MM.1S (cell line): ENCODE results near the gene TTC1.

Experiments used
- DNase-seq: peaks from one replicate; pipeline ENCODE4 v3.0.0-alpha.2; 2015
- H2AFZ ChIP-seq: fragments of 300-600 bp; sonication (generic); 2 replicates; pipeline ENCODE4 v1.6.0; 2016; ENCODE audit warnings: antibody characterized with exemption, low read length
- H3F3A ChIP-seq: fragments of 300-600 bp; sonication (generic); 2 replicates; pipeline ENCODE4 v1.6.1; 2016; ENCODE audit warnings: mild to moderate bottlenecking, antibody characterized with exemption, low read length, moderate library complexity, mixed read lengths; ENCODE audit not compliant: insufficient read depth
- H3K27ac ChIP-seq: fragments of 300-600 bp; sonication (generic); 2 replicates; pipeline ENCODE4 v1.5.1; 2016; ENCODE audit warnings: mild to moderate bottlenecking, low read length
- H3K27me3 ChIP-seq: fragments of 300-600 bp; sonication (generic); replicated peaks from 2 replicates; pipeline ENCODE4 v1.6.0; 2016; ENCODE audit warnings: low read length; ENCODE audit not compliant: insufficient read depth
- H3K36me3 ChIP-seq: fragments of 300-600 bp; sonication (generic); replicated peaks from 2 replicates; pipeline ENCODE4 v1.6.1; 2016; ENCODE audit warnings: mild to moderate bottlenecking, low read length, mixed read lengths; ENCODE audit not compliant: insufficient read depth
- H3K4me1 ChIP-seq: fragments of 300-600 bp; sonication (generic); 2 replicates; pipeline ENCODE4 v1.6.1; 2016; ENCODE audit warnings: low read length, mixed read lengths
- H3K4me2 ChIP-seq: fragments of 300-600 bp; sonication (generic); 2 replicates; pipeline ENCODE4 v1.6.0; 2016; ENCODE audit warnings: low read depth, low read length
- H3K4me3 ChIP-seq: fragments of 300-600 bp; sonication (generic); 2 replicates; pipeline ENCODE4 v1.5.1; 2016; ENCODE audit warnings: low read length, mixed read lengths
- H3K79me2 ChIP-seq: fragments of 300-600 bp; sonication (generic); 2 replicates; pipeline ENCODE4 v1.6.1; 2016; ENCODE audit warnings: mixed run types, low read length, mixed read lengths
- H3K9ac ChIP-seq: fragments of 300-600 bp; sonication (generic); 2 replicates; pipeline ENCODE4 v1.6.1; 2016; ENCODE audit warnings: low read length, mixed read lengths
- H3K9me2 ChIP-seq: fragments of 300-600 bp; sonication (generic); replicated peaks from 2 replicates; pipeline ENCODE4 v1.6.1; 2016; ENCODE audit warnings: mild to moderate bottlenecking, low read length, mixed read lengths; ENCODE audit not compliant: insufficient read depth
- H3K9me3 ChIP-seq: fragments of 300-600 bp; sonication (generic); replicated peaks from 2 replicates; pipeline ENCODE4 v1.6.1; 2016; ENCODE audit warnings: mild to moderate bottlenecking, low read length, mixed read lengths; ENCODE audit not compliant: insufficient read depth
- H4K20me1 ChIP-seq: fragments of 300-600 bp; sonication (generic); 2 replicates; pipeline ENCODE4 v1.6.1; 2016; ENCODE audit warnings: mild to moderate bottlenecking, low read length, moderate library complexity, mixed read lengths; ENCODE audit not compliant: insufficient read depth
- CTCF ChIP-seq: fragments of 300-600 bp; sonication (generic); IDR thresholded peaks from 2 replicates; pipeline ENCODE4 v1.5.1; 2016; ENCODE audit warnings: antibody characterized with exemption, low read length, mixed read lengths
- EZH2 ChIP-seq: fragments of 300-600 bp; sonication (generic); optimal IDR thresholded peaks from 2 replicates; pipeline ENCODE3; 2017; ENCODE audit warnings: low read depth, mild to moderate bottlenecking, antibody characterized with exemption, low read length, mixed read lengths
- EZH2phosphoT487 ChIP-seq: fragments of 300-600 bp; sonication (generic); IDR thresholded peaks from 2 replicates; pipeline ENCODE4 v1.6.1; 2018; ENCODE audit warnings: antibody characterized with exemption, low read length

Gene TTC1

DNA sequence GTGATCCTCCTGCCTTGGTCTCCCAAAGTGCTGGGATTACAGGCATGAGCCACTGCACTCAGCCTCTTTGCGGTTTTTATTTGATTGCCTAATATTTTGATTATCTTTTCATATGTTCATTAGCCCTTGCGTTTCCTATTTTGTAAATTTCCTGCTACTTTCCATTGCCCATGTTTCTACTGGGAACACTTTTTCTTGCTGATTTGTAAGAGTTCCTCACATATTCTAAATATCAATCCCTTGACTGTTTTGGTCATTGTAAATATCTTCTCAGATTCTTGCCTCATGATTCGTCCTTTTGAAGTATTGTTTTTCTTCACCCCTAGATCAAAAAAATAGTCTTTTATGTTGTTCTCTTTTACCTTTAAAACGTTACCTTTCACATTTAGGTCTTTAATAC, 37.9 kb upstream of the TTC1 start:
- Histone ChIP-seq H3K9me3 (no peaks in the 10 kb centered on the region), H3K9me2 (no peaks in the 10 kb centered on the region), H3K9ac (no peak overlapping the region), H3K4me1 (peaks cover 4% of the 10 kb centered on the region; the same call in 1 of the 2 replicates), H3K27me3 (no peaks in the 10 kb centered on the region), H3F3A (no peaks in the 10 kb centered on the region), H3K4me2 (no peak overlapping the region), H3K4me3 (no peak overlapping the region), H2AFZ (no peak overlapping the region), H3K36me3 (no peaks in the 10 kb centered on the region), H3K27ac (no peak overlapping the region), H4K20me1 (no peaks in the 10 kb centered on the region), H3K79me2 (no peaks in the 10 kb centered on the region)
- DNase-seq: no peak
- no peak for TF ChIP-seq EZH2

- Histone ChIP-seq H3K4me3 (no peak overlapping the region), H3K9me2 (no peaks in the 10 kb centered on the region), H3K9ac (no peak overlapping the region), H3K4me1 (peaks cover 4% of the 10 kb centered on the region; the same call in 1 of the 2 replicates), H3K36me3 (no peaks in the 10 kb centered on the region), H3K79me2 (no peaks in the 10 kb centered on the region), H3K27me3 (no peaks in the 10 kb centered on the region), H2AFZ (no peak overlapping the region), H4K20me1 (no peaks in the 10 kb centered on the region), H3K27ac (no peak overlapping the region), H3F3A (no peaks in the 10 kb centered on the region), H3K9me3 (no peaks in the 10 kb centered on the region), H3K4me2 (no peak overlapping the region)
- no peak for DNase-seq
- TF ChIP-seq EZH2phosphoT487 (no peak), CTCF (no peak), EZH2 (no peak)
These were observed 37.4 kb upstream of the TTC1 start for GRCh38 chr5:159971514-159971913.

- H3K9me2 ChIP-seq: no peaks in the 10 kb centered on the region
- H4K20me1 ChIP-seq: no peaks in the 10 kb centered on the region
- H3K9ac ChIP-seq: no peak overlapping the region
- no peak for DNase-seq
- no peaks in the 10 kb centered on the region for H3F3A ChIP-seq
- H3K9me3 ChIP-seq: no peaks in the 10 kb centered on the region
- H3K4me1 ChIP-seq: peaks cover 4% of the 10 kb centered on the region; the same call in 1 of the 2 replicates
- H3K4me3 ChIP-seq: no peak overlapping the region
- H3K36me3 ChIP-seq: no peaks in the 10 kb centered on the region
- H2AFZ ChIP-seq: no peak overlapping the region
- no peaks in the 10 kb centered on the region for H3K79me2 ChIP-seq
- no peak for TF ChIP-seq EZH2phosphoT487
- TF ChIP-seq EZH2: no peak
- no peak for TF ChIP-seq CTCF
- H3K4me2 ChIP-seq: no peak overlapping the region
- H3K27me3 ChIP-seq: no peaks in the 10 kb centered on the region
- no peak overlapping the region for H3K27ac ChIP-seq
These were observed 36.9 kb upstream of the TTC1 start for GRCh38 chr5:159971931-159972461.

DNA sequence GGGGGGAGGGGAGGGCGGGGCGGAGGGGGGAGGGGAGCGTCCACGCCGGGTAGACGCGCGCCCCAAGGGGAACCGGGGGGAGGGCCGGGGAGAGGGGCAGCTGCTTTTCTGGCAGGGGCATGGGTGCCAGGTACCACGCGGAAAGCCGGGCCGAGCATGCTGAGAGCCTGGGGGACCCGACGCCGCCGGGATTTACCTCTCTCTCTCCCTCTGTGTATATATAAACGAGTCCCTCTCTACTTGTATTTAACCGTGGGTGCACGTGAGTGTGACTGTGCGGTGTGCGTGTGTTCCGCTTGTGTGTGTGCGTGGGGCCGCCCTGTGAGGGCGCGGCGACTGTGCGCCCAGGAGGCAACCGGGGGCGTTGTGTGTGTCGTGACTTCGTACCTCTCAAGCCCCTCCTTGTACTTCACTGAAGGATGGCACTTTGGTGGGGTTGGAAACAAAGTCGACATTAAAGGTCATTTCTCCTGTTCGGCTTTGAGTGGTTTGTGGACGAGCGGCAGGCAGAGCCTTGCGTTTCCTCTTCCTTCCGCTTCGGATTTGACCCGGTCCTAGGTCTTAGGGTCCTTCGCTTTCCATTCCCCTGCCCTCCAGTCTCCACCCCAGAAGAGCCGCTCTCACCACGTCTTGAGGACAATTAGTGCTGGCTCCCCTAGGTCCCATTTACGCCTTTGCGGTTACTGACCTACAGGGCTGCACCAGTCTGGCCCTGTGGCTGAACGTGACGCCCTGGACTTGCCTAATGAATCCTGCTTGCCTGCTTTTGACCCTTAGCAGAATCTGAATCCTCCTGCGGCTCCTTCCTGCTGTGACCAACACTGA, 36.2 kb upstream of the TTC1 start:
- no peak for DNase-seq
- Histone ChIP-seq H3F3A (no peaks in the 10 kb centered on the region), H3K9ac (no peak overlapping the region), H3K27ac (no peak overlapping the region), H3K4me2 (no peak overlapping the region), H3K4me3 (no peak overlapping the region), H3K9me2 (no peaks in the 10 kb centered on the region), H3K27me3 (no peaks in the 10 kb centered on the region), H3K36me3 (no peaks in the 10 kb centered on the region), H3K9me3 (no peaks in the 10 kb centered on the region), H2AFZ (no peak overlapping the region), H3K79me2 (no peaks in the 10 kb centered on the region), H3K4me1 (peaks cover 4% of the 10 kb centered on the region; the same call in 1 of the 2 replicates), H4K20me1 (no peaks in the 10 kb centered on the region)
- TF ChIP-seq EZH2 (no peak), EZH2phosphoT487 (no peak), CTCF (no peak)
